GM12873 (cell line): ENCODE data around the gene GAS7.

Source experiments
- CTCF ChIP-seq: IDR thresholded peaks from 2 replicates; pipeline ENCODE4 v1.5.1; 2012; ENCODE audit warnings: low read depth, mild to moderate bottlenecking, moderate library complexity, low read length, control low read depth; ENCODE audit not compliant: insufficient read depth; ENCODE audit errors: missing control alignments

The GAS7 gene

GRCh38 chr17:10031606-10032005 lies 166.8 kb downstream of the GAS7 start:
- TF ChIP-seq CTCF: no peak

- no peak for TF ChIP-seq CTCF
These were observed 167.3 kb downstream of the GAS7 start for GRCh38 chr17:10031127-10031526.

GRCh38 chr17:10029129-10029528 lies 169.3 kb downstream of the GAS7 start:
- TF ChIP-seq CTCF: no peak

- TF ChIP-seq CTCF: no peak
These were observed 172.2 kb downstream of the GAS7 start for GRCh38 chr17:10025976-10026901.

- no peak for TF ChIP-seq CTCF
These were observed 173.2 kb downstream of the GAS7 start for GRCh38 chr17:10025224-10025623.

- no peak for TF ChIP-seq CTCF
These were observed 176.0 kb downstream of the GAS7 start for GRCh38 chr17:10022416-10022815.

GRCh38 chr17:10021272-10021984 lies 177.0 kb downstream of the GAS7 start:
- no peak for TF ChIP-seq CTCF
